ENCODE results near the gene IFI44.

GRCh38 chr1:78699813-78700212, 50.2 kb downstream of the IFI44 start:
- no peak for TF ChIP-seq ZNF24 (IDR thresholded peaks at IDR 0.05)
- no peak for TF ChIP-seq FOXP1 (CRISPR knock-in tag; IDR thresholded peaks at IDR 0.05)
- no peak for TF ChIP-seq STAT5B (CRISPR knock-in tag; IDR thresholded peaks at IDR 0.05)
- no peak for TF ChIP-seq ESRRA (IDR thresholded peaks at IDR 0.05; ENCODE audit: borderline replicate concordance, low read depth)
- TF ChIP-seq TRIM28 (IDR thresholded peaks at IDR 0.05): no peak
- no peak for TF ChIP-seq PML (IDR thresholded peaks at IDR 0.05; ENCODE audit: low read length)
- TF ChIP-seq RFX5 (IDR thresholded peaks at IDR 0.05; ENCODE audit: low read depth, low read length): no peak
- no peak for TF ChIP-seq CTCF (IDR thresholded peaks at IDR 0.05 in 2 of 3, conservative IDR thresholded peaks at IDR 0.05 in 1 of 3; ENCODE audit: insufficient read depth in 2 of 3, low read depth in 1 of 3, low read length in 3 of 3)
- TF ChIP-seq PRDM10 (IDR thresholded peaks at IDR 0.05; ENCODE audit: partially characterized antibody): no peak
- TF ChIP-seq HOXB6 (CRISPR knock-in tag; IDR thresholded peaks at IDR 0.05; ENCODE audit: borderline replicate concordance): no peak
- no peak for TF ChIP-seq POLR2AphosphoS5 (IDR thresholded peaks at IDR 0.05; ENCODE audit: control insufficient read depth, insufficient read depth, low read depth, low read length)

Data from K562 (cell line).